Spinal cord (tissue), 10 donors: Measurements from ENCODE around the gene TMEM131L. TPM values are rescaled to one million over a fixed set of nuclear protein-coding genes. Genes with fewer than 3 reads are reported as not detected.
A peak's percentile ranks its signal among the peaks of the same experiment; 100 is the strongest.
"Not testable (repeated sequence)": the region's sequence is repeated elsewhere in the genome, so short reads cannot be mapped to it uniquely, and the experiment has no call there.

Experiments
- DNase-seq, 6 donors: peaks; one replicate each; pipeline versions ENCODE4 v3.0.0 to v3.0.0-alpha.2; 2013 to 2015; ENCODE audit warnings: low spot score in 6 of 6, low read depth in 4 of 6
- H3K27ac ChIP-seq: one replicate; pipeline ENCODE4 v1.5.1; 2013; ENCODE audit warnings: low read depth, low read length, control low read depth
- H3K27me3 ChIP-seq: one replicate; pipeline ENCODE4 v1.6.1; 2013; ENCODE audit warnings: low read length; ENCODE audit not compliant: control insufficient read depth, insufficient read depth
- H3K36me3 ChIP-seq: one replicate; pipeline ENCODE4 v1.6.1; 2013; ENCODE audit warnings: low read length; ENCODE audit not compliant: control insufficient read depth, insufficient read depth
- H3K4me1 ChIP-seq: one replicate; pipeline ENCODE4 v1.6.1; 2013; ENCODE audit warnings: low read length; ENCODE audit not compliant: control insufficient read depth, insufficient read depth
- H3K4me3 ChIP-seq: one replicate; pipeline ENCODE4 v1.5.1; 2013; ENCODE audit warnings: low read depth, low read length, control low read depth
- H3K9me3 ChIP-seq: one replicate; pipeline ENCODE4 v1.6.1; 2013; ENCODE audit warnings: low read length; ENCODE audit not compliant: control insufficient read depth, insufficient read depth
- WGBS: methylation state at CpG from one replicate; pipeline ENCODE4 v1.1.5; 2013; ENCODE audit warnings: missing lambda C conversion rate; ENCODE audit not compliant: insufficient coverage; 5-methylcytosine and 5-hydroxymethylcytosine counted together
- polyA plus RNA-seq, 2 donors: library from polyadenylated mRNA; unstranded; fragments of 120-200 nt; gene quantifications; one replicate each; pipeline ENCODE4 v1.2.1, GENCODE V29; 2013; ENCODE audit not compliant: insufficient read length in 2 of 2
- total RNA-seq, 2 donors: library from RNA; depleted of rRNA in 1 of 2; stranded (reverse); fragments of 120-200 nt in 1 of 2; fragments of >200 nt in 1 of 2; gene quantifications; one replicate each; pipeline versions ENCODE4 v1.2.3 to v1.2.4, GENCODE V29; 2013 to 2014
- donor health status: healthy.

The TMEM131L gene
- total and polyA plus RNA-seq, 4 donors = 6.5 to 18.1 (median 12.4) TPM

DNA sequence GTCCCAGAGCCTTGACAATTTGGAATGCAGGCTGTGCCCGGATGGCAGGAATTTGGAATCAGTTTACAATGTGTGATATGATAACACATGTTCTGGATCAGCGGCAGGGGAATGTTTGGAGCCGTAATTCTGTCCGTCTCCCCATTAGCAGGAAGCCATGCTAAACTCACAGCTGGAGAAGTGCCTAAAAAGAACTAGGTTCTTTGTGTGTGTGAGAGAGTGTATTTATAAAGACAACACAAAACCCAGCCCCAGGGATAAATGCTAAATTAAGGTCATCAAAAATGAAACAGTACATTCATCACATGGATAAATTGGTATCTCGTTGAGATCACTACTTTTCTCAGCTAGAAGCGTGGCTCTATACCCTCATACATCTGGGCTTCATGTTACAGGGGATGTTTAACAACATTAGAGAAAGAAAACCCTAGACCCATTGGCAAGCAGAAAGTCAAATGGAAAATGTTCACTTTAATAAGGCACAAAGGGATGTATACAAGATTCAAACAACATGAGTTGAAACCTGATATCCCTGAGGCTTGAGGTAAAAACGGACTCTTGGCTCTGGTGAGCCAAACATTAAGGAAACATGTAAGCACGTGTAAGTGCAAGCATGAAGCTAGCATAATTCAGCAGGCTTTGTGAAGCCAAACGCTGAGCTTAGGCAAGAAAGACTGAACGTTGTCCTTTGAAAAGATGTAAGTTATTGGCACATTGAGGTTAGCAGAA, 18.0 kb upstream of the TMEM131L start:
- Histone ChIP-seq H3K9me3 (no peaks in the 10 kb centered on the region), H3K27me3 (peaks cover 3% of the 10 kb centered on the region), H3K4me1 (peaks cover 7% of the 10 kb centered on the region), H3K36me3 (no peaks in the 10 kb centered on the region), H3K4me3 (no peak overlapping the region), H3K27ac (no peak overlapping the region)
- DNase-seq = peak in 2 of 6 donors; percentile 17 to 41
- WGBS = 24% methylated on average over 4 of the region's 10 CpGs

DNA sequence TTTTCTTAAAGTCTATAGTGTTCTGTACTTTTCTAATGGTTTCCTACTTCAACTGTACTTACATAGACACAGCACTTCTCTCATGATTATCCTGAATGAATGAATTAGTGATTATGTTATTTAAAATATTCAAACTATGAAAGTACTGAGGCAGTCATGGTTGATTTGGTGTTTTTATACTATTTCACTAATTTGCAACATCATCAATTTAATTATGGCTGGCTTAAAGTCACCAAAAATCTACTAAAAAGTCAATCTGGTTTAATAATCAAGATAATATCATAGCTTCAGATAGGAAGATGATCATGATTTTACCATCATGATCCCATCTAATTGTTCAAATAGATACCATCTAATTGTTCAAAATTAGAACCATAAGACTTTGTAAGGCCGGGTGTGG, 16.8 kb upstream of the TMEM131L start:
- Histone ChIP-seq H3K27ac (no peak overlapping the region), H3K4me3 (no peak overlapping the region), H3K9me3 (no peaks in the 10 kb centered on the region), H3K4me1 (peaks cover 7% of the 10 kb centered on the region), H3K27me3 (peaks cover 3% of the 10 kb centered on the region), H3K36me3 (no peaks in the 10 kb centered on the region)
- no CpG with 5 or more reads among the region's 1 CpG for WGBS
- no peak for DNase-seq

DNA sequence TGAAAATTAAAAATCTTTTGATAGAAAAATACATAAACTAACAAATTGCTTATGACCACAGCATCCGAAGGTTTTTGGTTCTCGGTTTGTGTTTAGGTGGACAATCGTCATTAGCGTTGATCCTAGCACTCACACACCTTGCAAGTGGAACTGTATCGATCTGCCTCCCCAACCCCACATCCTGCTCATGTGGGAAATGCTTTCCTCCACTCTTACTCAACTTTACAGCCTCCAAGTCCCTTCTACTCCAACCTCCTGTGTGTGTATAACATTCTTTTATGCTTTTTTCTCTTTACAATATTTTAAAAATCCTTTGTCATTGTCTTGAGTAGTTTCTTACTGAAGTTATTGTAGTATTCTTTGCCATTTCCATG, 15.6 kb upstream of the TMEM131L start:
- WGBS = 96% methylated on average over 4 of the region's 5 CpGs
- Histone ChIP-seq H3K27ac (no peak overlapping the region), H3K4me1 (peaks cover 7% of the 10 kb centered on the region), H3K36me3 (no peaks in the 10 kb centered on the region), H3K27me3 (peaks cover 3% of the 10 kb centered on the region), H3K4me3 (no peak overlapping the region), H3K9me3 (no peaks in the 10 kb centered on the region)
- DNase-seq = no peak

DNA sequence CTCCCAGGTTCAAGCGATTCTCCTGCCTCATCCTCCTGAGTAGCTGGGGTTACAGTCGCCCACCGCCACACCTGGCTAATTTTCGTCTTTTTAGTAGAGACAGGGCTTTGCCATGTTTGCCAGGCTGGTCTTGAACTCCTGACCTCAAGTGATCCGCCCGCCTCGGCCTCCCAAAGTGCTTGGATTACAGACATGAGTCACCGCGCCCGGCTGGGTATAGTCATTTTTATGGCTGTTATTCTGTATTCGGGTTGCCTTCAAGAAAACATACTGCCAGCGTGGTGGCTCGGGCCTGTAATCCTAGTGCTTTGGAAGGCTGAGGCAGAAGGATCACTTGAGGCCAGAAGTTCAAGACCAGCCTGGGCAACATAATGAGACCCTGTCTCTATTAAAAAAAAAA, 15.0 kb upstream of the TMEM131L start:
- not testable (repeated sequence) for H3K27me3 ChIP-seq, H3K9me3 ChIP-seq, H3K4me3 ChIP-seq, H3K27ac ChIP-seq, H3K4me1 ChIP-seq, H3K36me3 ChIP-seq, DNase-seq
- 95% methylated on average over 8 of the region's 13 CpGs for WGBS

DNA sequence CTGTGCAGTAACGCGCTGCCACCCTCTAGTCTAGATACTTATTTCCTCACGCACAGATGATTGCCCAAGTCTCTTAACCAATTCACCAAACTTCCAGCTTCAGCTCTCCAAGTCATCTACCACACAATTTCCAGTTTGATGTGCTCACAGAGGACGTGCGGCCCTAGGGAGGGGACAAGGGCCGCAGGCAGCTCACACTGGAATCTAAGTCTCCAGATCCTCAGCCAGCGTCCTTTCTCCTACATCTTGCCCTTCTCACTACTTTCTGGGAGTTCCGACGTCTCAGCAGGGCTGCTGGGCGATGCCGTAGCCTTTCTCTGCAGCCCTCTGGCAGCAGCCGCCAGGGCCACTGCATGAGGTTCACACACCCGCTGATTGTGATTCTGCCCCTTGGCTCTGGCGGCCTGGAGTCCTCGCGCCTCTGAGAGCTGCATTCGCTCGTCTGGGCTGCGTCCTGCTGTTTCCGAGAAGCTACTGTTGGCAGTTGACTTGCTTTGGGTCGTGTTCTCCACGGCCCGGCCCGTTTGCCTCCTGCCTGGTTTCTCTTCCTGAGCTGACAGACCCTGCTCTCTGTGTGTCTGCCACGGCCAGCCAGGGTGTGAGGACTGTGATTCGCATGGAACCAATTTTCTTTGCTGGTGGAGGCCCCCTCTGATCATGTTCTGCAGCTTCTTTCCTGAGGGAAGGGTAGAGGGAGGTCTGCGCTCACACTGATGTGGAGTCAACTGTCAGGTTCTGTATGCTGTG, 14.1 kb upstream of the TMEM131L start:
- DNase-seq = peak in 2 of 6 donors; percentile 19 to 45
- Histone ChIP-seq H3K9me3 (no peaks in the 10 kb centered on the region), H3K4me1 (peaks cover 7% of the 10 kb centered on the region), H3K27ac (no peak overlapping the region), H3K36me3 (no peaks in the 10 kb centered on the region), H3K4me3 (no peak overlapping the region), H3K27me3 (peaks cover 3% of the 10 kb centered on the region)
- WGBS = 43% methylated on average over 25 of the region's 27 CpGs

DNA sequence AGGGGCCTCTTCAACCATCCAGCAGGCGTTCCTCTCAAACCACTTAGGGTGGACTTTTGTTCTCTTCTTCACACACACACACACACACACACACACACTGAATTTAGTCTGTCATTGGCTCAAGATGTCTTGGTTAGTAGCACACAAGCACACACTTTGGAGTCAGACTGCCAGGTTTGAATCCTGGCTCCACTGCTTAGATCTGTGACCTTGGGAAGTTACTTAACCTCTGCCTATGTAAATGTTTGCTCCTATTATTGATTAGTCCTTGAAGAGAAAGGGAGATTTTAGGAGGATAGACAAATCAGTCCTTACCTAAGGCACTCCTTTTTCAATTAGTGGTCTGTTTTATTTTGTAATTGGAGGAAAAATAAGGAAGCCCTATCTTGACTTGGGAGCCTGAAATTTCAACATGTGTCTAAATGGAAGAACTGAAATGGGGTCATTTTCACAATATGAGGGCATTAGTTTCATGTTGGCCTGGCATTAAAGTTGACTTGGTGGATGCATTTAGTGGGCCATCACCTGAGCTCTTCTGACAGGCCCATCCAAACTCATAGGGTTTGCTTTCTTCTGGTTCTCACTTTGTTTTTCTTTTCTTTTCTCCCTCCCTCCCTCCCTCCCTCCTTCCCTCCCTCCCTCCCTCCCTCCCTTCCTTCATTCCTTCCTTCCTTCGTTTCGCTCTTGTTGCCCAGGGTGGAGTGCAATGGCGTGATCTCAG, 13.3 kb upstream of the TMEM131L start:
- DNase-seq = peak in 1 of 6 donors; percentile 7
- Histone ChIP-seq H3K9me3 (no peaks in the 10 kb centered on the region), H3K36me3 (no peaks in the 10 kb centered on the region), H3K27me3 (peaks cover 3% of the 10 kb centered on the region), H3K4me1 (peaks cover 7% of the 10 kb centered on the region), H3K27ac (no peak overlapping the region), H3K4me3 (no peak overlapping the region)
- 89% methylated on average over 1 of the region's 4 CpGs for WGBS

DNA sequence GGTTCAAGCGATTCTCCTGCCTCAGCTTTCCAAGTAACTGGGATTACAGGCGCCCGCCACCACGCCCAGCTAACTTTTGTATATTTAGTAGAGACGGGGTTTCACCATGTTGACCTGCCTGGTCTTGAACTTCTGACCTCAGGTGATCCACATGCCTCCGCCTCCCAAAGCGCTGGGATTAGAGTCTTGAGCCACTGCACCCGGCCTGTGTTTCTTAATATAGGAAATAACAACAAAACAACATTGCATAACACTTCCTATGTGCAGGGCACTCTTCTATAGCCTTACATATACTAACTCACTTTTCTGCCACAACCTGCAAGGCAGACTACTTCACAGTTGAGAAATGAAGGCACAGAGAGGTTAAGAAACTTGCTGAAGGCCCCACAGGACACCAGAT, 12.8 kb upstream of the TMEM131L start:
- H3K4me1 ChIP-seq = peaks cover 7% of the 10 kb centered on the region
- WGBS = 87% methylated on average over 3 of the region's 8 CpGs
- DNase-seq = no peak
- H3K4me3 ChIP-seq = no peak overlapping the region
- no peaks in the 10 kb centered on the region for H3K36me3 ChIP-seq
- H3K27me3 ChIP-seq = peaks cover 3% of the 10 kb centered on the region
- H3K9me3 ChIP-seq = no peaks in the 10 kb centered on the region
- H3K27ac ChIP-seq = no peak overlapping the region

DNA sequence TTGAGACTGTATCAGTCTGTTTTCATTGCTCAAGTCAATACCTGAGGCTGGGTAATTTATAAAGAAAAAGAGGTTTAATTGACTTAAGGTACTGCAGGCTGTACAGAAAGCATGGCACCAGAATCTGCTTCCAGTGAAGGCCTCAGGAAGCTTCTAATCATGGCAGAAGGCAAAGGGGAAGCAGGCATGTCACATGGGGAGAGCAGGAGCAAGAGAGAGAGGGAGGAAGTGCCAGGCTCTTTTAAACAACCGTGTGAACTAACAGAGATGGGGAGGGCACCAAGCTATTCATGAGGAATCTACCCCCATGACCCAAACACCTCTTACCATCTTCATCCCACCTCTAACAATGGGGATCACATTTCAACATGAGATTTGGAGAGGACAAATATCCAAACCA, 7.2 kb upstream of the TMEM131L start:
- no peaks in the 10 kb centered on the region for H3K36me3 ChIP-seq
- no peak for DNase-seq
- no peak overlapping the region for H3K27ac ChIP-seq
- no peaks in the 10 kb centered on the region for H3K9me3 ChIP-seq
- no peaks in the 10 kb centered on the region for H3K27me3 ChIP-seq
- no CpG with 5 or more reads among the region's 1 CpG for WGBS
- H3K4me3 ChIP-seq = no peak overlapping the region
- H3K4me1 ChIP-seq = no peaks in the 10 kb centered on the region

DNA sequence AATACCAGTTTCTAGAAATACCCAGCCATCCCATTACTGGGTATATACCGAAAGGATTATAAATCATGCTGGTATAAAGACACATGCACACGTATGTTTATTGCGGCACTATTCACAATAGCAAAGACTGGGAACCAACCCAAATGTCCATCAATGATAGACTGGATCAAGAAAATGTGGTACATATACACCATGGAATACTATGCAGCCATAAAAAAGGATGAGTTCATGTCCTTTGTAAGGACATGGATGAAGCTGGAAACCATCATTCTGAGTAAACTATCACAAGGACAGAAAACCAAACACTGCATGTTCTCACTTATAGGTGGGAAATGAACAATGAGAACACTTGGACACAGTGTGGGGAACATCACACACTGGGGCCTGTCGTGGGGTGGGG, 4.6 kb upstream of the TMEM131L start:
- H3K4me1 ChIP-seq, H3K9me3 ChIP-seq, H3K27ac ChIP-seq, H3K27me3 ChIP-seq, DNase-seq, H3K36me3 ChIP-seq, H3K4me3 ChIP-seq: not testable (repeated sequence)
- WGBS = no CpG with 5 or more reads among the region's 4 CpGs
